SK-N-SH treated with all-trans-retinoic acid at 6 μM for 48 hours (cell line): ENCODE measurements around the gene TUB.

Experiments
- ARNTL ChIP-seq: fragments of 450-650 bp; formaldehyde crosslinking; IDR thresholded peaks from 2 replicates; pipeline ENCODE4 v1.5.0; 2020; ENCODE audit warnings: low read depth, mild to moderate bottlenecking, moderate library complexity, borderline replicate concordance
- RARB ChIP-seq: fragments of 250-450 bp; sonication (Bioruptor Pico); IDR thresholded peaks from 2 replicates; pipeline ENCODE4 v1.8.0; 2021; ENCODE audit warnings: mild to moderate bottlenecking, moderate library complexity
- TOX ChIP-seq: fragments of 250-450 bp; sonication (Bioruptor Pico); IDR thresholded peaks from 2 replicates; pipeline ENCODE4 v1.8.0; 2021; ENCODE audit warnings: mild to moderate bottlenecking, moderate library complexity, borderline replicate concordance
- ZFP30 ChIP-seq: fragments of 450-650 bp; formaldehyde crosslinking; IDR thresholded peaks from 2 replicates; pipeline ENCODE4 v1.5.0; 2022; ENCODE audit warnings: mild to moderate bottlenecking, moderate library complexity

DNA sequence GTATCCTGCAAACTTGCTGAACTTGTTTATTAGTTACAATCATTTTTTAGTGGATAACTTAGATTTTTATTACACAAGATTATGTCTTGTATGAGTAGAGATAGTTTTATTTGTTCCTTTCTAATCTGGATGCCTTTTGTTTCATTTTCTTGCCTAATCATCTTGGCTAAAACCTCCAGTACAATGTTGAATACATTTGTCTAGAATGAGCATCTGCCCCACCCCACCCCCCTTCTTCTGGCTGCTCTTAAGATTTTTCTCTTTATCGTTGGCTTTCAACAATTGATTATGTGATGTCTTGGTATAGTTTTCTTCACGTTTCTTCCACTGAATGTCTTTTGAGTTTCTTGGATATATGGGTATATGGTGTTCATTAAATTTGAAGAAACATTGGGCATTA is 37.3 kb upstream of the TUB start:
- TF ChIP-seq TOX (CRISPR knock-in tag) (no peak), ZFP30 (no peak), ARNTL (CRISPR knock-in tag) (no peak), RARB (CRISPR knock-in tag) (no peak)
